NCI-H526 treated with DMSO at 0.1 percent for 48 hours (cell line): ENCODE results near the gene GPR137.
"Not testable (repeated sequence)": the region's sequence is repeated elsewhere in the genome, so short reads cannot be mapped to it uniquely, and the experiment has no call there.

Experiments used
- DNase-seq: peaks from one replicate; lab custom pipeline; 2025; lab: John Stamatoyannopoulos, UW

Gene GPR137, protein sequence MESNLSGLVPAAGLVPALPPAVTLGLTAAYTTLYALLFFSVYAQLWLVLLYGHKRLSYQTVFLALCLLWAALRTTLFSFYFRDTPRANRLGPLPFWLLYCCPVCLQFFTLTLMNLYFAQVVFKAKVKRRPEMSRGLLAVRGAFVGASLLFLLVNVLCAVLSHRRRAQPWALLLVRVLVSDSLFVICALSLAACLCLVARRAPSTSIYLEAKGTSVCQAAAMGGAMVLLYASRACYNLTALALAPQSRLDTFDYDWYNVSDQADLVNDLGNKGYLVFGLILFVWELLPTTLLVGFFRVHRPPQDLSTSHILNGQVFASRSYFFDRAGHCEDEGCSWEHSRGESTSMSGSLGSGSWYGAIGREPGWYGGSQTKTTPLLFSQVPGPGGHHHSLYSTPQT

DNA sequence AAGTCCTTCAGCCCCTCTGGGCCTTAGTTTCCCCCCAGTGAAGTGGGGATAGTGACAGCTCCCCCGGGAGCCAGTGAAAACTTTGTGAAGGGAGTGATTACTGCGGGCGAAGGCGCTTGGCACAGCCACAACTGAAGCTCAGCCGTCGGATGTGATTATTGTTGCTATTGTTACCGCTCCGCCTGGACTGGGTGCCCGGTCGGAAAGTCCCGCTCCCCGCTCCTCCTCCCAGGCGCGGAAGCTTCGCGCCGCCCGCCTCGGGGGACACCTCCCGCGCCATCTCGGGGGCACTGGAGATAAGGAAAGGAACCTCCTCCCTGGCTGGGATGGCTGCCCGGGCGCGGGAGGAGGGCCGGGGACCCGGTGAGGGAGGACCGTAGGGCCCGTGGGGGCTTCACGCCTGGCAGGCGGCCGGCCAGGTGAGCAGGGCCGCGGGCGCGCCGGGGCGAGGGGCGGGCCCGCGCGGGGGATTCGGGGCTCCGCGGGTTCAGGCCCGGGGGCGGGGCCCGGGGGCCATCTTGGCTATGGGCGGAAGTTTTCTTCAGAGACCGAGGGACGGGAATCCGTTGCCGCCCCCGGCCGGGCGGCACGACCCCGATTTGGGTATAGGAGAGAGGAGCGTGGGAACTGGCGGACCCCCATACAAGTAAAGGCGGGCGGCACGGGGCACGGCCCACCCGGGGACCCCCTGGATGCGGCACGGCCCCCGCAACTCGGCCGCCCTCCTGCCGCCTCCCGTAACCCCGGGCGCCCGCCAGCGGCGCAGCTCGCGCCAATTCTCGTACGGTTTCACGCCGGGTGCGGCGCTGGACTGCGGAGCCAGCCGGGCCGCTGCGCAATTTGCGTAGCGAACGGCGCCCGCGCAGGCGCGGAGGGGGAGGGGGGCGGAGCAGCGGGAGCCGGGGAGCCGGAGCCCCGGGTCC, at the start of gene GPR137:
Gene GPR137, plus strand, starts transcription at position 887 of the 923 bp plus-strand sequence. CDS start 677 bp downstream, outside the sequence.
- DNase-seq, result peak; percentile 67

DNA sequence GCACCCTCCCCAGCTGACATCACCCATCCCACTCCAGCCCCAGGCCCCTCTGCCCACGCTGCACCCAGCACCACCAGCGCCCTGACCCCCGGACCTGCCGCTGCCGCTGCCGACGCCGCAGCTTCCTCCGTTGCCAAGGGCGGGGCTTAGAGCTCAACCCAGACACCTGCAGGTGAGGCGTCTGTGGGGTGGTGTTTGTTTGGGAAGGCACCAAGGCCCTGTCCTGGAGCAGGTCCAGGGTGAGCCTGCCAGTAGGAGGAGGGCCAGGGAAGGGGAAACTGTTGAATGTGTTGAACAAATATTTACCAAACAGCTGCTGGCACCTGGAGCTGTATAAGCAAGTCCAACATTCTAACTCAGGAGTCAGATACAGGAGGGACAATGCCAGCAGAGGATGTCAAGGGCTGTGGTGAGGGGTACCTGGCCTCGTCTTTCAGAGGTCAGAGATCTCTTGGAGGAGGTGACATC, 48.1 kb upstream of the GPR137 start:
- peak; percentile 60 for DNase-seq

DNA sequence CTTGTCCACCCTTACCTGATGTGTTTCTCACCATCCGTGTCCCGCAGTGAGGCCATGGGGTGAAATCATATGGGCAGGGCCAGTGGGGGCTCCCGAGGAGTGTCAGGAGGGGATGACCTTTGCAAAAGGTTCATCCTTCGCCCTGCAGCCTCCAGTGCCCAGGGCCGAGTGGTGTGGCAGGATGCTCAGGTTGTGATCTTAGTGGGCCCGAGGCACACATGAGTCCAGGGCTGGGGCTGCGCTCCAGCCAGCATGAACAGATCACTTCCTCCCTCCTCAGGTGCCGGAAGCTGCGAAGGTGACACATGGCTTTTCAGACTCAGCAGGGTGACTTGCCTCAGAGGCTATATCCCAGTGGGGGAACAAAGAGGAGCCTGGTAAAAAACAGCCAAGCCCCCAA, 47.6 kb upstream of the GPR137 start:
- no peak for DNase-seq

DNA sequence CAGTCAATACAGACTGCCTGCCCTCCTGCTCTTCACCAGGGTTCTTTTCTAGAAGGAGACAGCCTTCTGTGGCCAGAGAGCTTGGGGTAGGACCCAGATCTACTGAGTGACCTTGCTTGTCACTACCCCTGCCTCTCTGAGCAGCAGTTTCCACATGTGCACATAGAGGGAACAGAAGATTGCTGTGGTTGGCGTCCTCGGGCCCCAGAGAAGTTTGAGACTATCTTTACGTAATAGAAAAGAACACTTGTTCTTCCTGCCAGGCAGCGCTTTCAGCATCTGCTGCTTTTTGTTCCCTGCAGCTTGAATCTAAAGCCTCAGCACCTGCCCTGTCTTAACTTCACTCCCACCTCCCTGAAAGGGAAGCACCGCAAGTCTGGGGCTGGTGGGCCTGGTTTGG, 46.6 kb upstream of the GPR137 start:
- no peak for DNase-seq

DNA sequence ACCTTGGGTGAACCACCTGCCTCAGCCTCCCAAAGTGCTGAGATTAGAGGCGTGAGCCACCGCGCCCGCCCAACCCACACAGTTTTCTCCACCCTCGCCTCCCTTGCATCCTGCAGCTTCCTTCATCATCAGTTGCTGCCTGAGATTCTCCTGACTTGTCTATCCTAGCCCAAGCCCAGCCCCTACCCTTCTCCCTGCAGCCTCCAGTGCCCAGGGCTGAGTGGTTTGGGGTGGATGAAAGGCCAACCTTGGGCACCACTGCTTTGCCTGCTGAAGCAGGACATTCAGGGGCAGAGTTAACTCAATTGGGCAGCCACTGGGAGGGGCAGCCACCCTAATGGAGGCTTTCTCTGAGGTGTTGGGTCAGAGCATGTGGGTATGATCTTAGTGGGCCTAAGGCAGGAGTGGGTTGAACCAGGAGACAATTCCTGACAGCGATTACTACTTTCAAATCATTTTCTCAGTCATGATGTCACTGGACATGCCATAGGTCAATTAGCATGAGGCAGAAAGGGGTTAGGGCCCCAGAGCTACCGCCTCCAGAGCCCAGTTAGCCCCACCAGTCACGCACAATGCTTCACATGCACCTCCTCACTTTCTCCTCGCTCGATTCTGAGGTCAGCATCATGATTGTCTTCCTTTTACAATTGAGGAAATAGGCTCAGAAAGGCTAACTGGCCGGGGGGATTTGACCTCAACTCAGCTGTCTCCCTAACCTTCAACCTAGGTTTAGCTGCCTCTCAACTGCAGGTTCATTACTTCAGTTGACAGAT, 45.8 kb upstream of the GPR137 start:
- DNase-seq, result no peak

DNA sequence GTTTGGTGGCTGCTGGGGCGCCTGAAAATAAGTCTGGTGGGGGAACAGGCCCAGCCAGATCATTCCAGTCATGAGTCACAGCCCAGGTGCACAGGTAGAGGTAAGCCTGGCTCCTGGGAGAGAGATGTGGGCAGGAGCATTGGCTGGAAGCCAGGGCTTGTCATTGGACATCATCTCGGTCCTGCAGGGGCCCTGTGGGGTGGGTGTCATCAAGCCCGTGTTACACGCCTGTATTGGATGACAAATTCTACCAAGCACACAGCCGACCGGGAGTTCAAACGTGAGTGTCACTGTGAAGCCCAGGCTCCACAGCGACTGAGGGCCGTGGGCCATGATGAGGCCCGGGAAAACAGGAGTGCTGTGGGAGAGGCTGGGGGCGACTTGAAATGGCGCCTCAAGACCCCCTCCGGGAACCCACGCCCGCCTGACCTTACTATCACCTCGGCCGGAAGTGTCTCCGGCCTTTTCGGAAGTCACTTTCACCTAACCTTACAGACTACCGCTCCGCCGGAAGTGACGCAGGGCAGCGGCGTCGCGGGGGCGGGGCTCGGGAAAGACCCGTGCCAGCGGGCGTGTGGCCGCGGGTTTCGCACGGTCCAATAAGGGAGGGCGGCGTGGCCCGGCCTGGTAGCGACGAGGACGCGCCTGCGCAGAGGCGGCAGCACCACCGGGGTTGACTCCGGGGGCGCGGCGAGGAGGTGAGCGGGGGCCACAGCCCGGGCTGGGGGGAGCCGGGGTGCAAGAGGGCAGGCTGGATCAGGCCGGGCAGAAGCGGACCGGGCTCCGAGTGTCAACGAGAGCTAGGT, 45.0 kb upstream of the GPR137 start, which contains the start of gene FKBP2:
Gene FKBP2, plus strand, starts transcription at position 661 of the 806 bp plus-strand sequence. CDS start 1,293 bp downstream, outside the sequence.
- DNase-seq, result peak; percentile 93

DNA sequence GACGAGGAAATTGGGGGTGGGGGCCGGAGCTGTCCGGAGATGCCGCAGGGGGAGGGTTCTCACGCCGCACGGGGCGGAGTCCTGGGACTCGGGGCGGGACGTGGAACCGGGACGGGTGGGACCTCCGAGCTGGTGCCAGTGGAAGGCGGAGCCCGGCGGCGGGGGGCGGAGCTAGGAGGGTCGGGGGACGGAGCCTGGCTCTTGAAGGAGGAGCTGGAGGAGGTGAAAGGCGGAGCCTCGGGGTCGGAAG, 44.5 kb upstream of the GPR137 start:
- DNase-seq, result peak; percentile 98

DNA sequence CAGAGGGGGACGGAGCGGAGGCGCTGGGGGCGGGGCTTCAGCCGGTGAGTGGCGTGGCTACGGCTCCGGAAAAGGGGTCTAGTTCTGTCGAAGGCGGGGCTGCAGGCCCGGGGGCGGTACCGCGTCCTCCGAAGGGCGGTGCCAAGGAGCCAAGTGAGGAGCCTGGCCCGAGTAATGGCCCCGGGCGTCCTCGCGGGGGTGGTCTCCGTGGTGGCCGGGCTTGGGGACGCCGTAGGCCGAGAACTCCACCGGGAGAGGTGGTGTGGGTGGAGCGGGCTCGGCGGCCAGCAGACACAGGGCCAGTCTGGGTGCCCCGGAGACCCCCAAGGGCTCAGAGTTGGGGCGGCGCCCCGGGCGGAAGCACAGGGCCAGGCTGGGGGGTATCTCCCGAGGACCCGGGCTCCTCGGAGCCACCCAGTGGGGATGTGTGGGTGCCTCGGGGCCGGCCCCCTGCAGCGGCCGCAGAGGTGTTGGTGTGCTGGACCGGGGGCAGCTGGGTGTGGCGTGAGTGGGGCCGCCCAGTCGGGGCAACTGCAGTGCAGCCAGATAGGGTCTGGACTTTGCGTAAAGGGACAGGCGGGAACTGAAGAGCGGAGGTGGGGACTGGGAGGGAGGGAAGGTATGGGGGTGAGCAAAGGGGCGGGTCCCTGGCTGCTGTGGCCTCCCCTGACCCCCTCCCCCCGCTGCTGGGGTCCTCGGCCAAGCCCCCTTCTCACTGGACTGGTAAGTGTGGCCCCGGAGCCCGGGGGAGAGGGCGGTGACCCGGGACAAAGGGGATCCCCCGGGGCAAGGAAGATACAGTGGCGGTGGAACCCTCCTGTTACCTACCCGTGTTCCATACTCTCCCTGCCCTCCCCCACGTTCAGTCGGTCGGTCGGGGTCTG, 43.9 kb upstream of the GPR137 start:
- peak; percentile 30 for DNase-seq

DNA sequence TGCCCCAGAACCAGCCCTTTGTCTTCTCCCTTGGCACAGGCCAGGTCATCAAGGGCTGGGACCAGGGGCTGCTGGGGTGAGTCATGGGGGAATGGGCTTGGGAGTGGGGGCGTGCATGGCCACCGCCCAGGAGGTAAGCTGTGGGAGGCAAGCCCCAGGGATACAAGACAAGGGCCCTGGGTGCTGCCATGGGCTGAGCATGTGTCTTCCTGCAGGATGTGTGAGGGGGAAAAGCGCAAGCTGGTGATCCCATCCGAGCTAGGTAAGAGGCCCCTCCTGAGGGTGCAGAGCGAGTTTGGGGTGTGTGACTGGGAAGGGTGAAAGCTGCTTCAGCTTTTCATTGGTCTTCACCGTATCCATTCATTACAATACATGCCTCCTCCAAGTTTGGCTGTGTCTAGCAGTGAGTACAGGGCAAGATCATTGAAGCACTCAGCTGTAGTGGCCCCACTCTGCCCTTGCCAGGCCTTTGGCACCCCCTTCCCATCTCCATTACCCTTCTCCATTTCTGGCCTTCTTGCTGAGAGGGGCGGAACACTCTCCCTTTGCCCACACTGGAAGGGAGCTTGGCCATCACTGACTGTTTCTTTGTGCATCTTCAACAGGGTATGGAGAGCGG, 42.3 kb upstream of the GPR137 start:
- no peak for DNase-seq

DNA sequence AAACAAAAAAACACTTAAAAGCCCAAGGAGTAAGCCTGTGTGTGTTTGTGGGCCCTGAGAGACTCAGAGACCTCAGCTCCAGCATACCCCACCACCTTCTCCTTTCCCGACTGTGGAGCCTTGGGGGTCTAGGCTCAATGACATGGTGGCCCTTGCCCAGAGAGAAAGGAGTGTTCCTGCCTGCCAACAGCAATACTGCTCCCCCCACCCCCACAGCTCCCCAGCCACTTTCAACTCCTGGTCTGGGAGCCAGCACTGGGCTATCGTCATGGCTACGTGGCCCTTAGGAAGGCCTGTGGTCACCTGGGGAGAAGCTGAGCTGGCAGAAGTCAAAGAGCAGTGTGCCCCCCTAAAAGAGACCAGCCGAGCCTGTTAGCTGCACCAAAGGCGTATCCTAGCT, 41.5 kb upstream of the GPR137 start:
- DNase-seq, result no peak

DNA sequence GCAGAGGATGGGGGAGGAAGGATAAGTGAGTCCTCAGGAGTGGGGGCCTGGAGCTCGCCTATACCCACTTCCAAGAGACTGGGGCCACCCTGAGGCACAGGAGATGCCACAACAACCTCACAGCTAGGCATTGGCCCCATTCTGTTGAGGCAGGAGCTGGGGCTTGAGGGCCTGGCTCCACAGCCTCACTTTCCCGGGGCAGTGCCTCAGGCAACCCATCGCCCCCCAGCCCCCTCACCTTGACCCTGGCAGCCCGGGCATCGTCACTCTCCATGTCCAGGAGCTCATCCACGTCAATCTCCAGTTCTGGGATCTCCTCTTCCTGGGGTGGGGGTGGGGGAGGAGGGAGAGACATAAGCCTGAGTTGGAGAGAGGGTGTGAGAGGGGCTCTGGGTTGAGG, 40.7 kb upstream of the GPR137 start:
- no peak for DNase-seq

DNA sequence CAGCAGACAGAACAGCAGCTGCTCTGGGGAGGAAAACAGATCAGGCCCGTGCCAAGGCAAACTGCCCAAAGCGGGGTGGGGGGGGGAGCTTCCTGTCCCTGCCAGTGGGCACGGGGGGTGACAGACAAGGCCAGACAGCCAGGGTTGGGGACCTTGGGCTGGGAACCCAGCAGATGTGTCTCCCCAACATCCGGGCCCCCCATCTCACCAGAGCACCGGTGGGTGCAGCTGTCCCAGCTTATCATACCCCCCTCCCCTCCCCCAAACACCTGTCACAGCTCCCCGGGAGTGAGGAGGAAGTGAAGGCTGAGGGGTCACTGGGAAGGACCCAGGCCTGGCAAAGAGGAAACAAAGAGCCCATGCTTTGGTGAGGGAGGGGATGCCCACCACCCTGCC, 40.2 kb upstream of the GPR137 start:
- no peak for DNase-seq

DNA sequence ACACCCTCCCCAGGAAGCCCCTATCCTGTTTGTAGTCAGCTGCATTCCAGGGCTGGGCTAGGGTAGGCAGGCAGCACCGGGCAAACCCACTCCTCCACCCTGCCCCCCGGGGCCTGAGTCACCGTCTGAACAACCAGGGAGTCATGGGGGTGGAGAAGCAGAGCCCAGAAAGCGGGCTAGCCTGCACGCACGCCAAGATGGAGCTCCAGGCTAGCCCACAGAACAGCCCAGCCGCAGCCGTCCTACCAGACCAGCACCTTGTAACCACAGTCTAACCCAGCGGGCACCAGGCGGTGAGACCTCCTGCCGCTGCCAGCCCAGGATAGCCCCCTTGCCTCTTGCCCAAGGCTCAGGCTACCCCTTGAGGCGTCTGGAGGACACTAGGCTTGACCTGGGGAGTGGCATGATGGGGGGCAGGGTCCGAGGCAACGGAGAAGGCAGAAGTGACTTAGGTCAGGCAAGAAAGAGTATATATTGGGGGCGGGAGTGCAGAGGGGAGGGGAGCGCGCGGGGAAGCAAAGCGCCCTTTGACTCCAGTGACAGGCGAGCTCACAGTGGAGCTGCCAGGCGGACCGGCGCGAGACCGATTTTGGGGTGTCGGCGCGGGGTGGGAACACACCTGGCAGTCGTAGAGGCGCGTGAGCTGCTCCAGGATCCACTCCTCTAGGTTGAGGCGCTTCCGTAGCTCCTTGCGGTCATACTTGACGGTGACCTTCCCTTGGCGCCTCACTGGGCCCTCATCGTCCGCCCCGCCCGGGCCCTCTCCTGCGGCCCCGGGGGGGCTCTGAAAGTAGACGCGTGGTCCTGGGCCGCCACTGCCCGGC, 39.6 kb upstream of the GPR137 start:
- peak; percentile 40 for DNase-seq

DNA sequence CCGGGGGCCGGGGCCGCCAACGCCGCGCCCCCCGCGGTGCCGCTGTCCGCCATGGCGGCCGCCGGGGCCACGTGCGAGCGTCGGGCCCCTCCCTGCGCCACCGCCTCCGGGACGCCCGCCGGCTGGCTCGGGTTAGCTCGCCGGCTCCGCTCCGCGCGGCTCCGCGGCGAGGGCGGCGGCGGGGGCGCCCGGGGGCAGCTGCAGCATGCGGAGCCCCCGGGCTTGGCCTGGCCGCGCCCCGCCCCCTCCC, 39.1 kb upstream of the GPR137 start:
- DNase-seq, result not testable (repeated sequence)

DNA sequence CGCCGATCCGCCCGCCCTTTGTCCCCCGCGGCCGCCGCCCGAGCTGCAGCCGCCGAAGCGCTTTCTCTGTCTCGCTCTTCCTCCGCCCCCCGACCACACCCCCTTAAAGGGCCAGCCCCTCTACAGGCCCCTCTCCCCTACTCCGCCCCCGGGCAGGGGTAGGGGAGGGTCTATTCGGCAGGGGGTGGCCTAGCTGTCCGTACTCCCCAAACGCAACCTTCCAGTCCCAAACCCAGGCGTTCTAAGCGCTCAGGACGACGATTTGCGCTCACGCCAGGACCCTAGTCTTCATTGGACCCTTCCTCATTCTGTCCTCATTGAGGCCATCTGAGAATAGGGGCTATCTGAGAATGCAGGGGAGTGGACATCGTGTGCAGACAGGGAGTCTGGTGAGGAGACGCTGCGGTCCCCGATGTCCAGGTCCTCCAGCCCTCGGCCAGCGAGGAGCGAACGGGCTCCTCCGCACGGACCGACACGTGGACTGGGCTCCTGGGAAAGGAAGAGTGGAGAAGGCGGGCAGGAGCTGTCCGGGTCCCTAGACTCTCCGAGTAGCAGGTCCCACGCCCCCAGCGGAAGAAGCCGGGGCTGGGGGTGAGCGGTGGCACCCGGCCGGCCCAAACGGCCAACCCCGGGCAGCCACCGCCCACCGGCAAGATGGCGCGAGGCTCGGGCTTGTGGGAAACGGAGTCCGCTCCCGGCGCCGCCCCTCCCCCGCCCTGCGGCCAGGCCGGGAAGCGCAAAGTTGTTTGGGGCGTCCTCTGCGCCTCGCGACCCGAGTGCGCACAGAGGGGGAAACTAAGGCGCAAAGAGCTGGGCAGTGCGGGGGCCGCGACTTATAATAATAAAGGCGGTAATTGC, 38.5 kb upstream of the GPR137 start, which contains the start of gene PPP1R14B:
Gene PPP1R14B, minus strand, starts transcription at position 73 of the 858 bp plus-strand sequence. CDS start 270 bp downstream, outside the sequence.
- peak; percentile 80 for DNase-seq

DNA sequence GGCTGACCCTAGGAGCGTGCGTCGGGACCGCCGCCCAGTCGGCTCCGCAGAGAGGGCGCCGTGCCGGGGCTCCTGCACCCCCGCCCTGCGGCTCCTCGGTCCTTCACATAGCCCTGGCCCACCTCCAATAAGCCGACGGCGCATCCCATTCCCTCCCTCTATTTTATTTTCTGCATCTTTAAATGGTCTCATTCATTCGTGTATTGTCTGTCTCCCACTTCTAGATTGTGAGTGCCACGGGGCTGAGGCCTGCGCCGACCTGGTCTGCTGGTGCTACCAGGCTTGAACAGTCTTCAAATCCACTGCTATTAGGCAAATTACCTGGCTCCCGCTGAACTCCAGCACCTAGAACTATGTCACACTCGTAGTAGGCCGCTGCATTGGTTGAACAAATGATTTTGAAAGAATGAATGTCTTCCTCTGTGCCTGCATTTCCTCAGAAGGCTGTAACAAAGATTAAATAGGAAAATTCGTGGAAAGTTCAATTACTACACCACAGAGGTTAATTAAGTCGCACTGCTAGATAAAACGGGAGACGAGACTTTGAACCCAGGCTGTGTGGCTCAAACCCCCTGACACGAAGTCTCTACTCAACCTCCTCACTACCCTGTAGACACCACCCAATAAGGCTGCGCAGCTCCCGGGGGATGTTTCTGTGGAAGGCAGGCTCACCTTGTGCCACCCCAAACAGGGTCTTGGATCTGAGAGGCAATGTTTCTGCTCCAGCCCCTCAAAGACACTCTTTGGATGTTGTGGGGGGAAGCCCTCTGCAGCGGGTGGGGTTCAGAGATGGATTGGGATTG, 37.7 kb upstream of the GPR137 start:
- DNase-seq, result peak; percentile 67

DNA sequence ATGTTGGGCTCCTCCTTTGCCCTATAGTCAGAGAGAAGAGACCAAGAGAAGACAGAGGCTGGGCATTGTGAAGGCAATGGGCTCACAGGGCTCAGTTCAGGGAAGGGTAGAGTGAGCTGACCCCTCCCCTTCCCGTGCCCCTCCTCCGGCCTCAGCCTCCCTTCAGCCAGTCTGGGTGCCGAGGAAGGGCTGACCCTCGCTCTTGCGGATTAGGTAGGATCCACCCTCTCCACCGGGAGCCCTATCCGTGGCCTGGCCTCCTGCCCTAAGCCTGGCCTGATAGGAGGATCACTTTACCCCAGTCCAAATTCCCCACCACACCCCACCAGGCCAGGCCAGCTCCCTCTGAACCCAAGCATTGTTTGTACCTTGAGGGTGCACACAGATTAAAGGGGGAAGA, 37.1 kb upstream of the GPR137 start:
- DNase-seq, result no peak
